UCSD-AML1 (cell line): ENCODE results near the gene NINL.
A peak's percentile ranks its signal among the peaks of the same experiment; 100 is the strongest.
"Not testable (repeated sequence)": the region's sequence is repeated elsewhere in the genome, so short reads cannot be mapped to it uniquely, and the experiment has no call there.

Experiments
- DNase-seq: peaks from one replicate; lab custom pipeline; 2025; ENCODE audit not compliant: unreplicated experiment; lab: John Stamatoyannopoulos, UW

NINL gene

GRCh38 chr20:25486377-25486776, 99.0 kb downstream of the NINL start:
- DNase-seq: no peak

- DNase-seq: no peak
These were observed 99.5 kb downstream of the NINL start for GRCh38 chr20:25485872-25486271.

- DNase-seq: no peak
These were observed 100.3 kb downstream of the NINL start for GRCh38 chr20:25484911-25485511.

GRCh38 chr20:25484224-25484846, 101.0 kb downstream of the NINL start:
- DNase-seq: no peak

GRCh38 chr20:25483431-25484132, 101.7 kb downstream of the NINL start:
- no peak for DNase-seq

- DNase-seq: no peak
These were observed 103.4 kb downstream of the NINL start for GRCh38 chr20:25481918-25482253.

- DNase-seq: no peak
These were observed 104.0 kb downstream of the NINL start for GRCh38 chr20:25481235-25481917.

GRCh38 chr20:25480797-25481196, 104.5 kb downstream of the NINL start:
- no peak for DNase-seq

GRCh38 chr20:25480156-25480555, 105.2 kb downstream of the NINL start:
- DNase-seq: no peak

GRCh38 chr20:25479638-25480037, 105.7 kb downstream of the NINL start:
- DNase-seq: no peak

GRCh38 chr20:25478889-25479568, 106.3 kb downstream of the NINL start:
- no peak for DNase-seq

- no peak for DNase-seq
These were observed 108.1 kb downstream of the NINL start for GRCh38 chr20:25477014-25477882.

GRCh38 chr20:25476106-25477013, 109.0 kb downstream of the NINL start:
- DNase-seq: no peak

- not testable (repeated sequence) for DNase-seq
These were observed 112.0 kb downstream of the NINL start for GRCh38 chr20:25473297-25473696.

- DNase-seq: no peak
These were observed 114.3 kb downstream of the NINL start for GRCh38 chr20:25471020-25471419.

GRCh38 chr20:25470045-25470444, 115.3 kb downstream of the NINL start:
- DNase-seq: peak; percentile 45

GRCh38 chr20:25469558-25469957, 115.8 kb downstream of the NINL start:
- no peak for DNase-seq

GRCh38 chr20:25468126-25469075, 116.9 kb downstream of the NINL start:
- DNase-seq: no peak
